IMR-90 (cell line): ENCODE data around the gene HELZ. TPM values are rescaled to one million over a fixed set of nuclear protein-coding genes. Genes with fewer than 3 reads are reported as not detected.

Source experiments
- ATAC-seq: fragments of 200-7000 bp; cut with Tn5 transposase; 2 replicates; pipeline ENCODE4 v1.9.1; 2020; ENCODE audit warnings: low read depth, mild to moderate bottlenecking, moderate library complexity
- BruUV-seq: library from RNA; stranded (reverse); fragments of 400-500 nt; replicated peaks from 2 replicates; lab custom pipeline; 2021; lab: Mats Ljungman, UMichigan
- CTCF ChIA-PET: fragments of 300-600 bp; formaldehyde crosslinking; extraction: SDS; loops from one replicate; lab custom pipeline; 2021; ENCODE audit warnings: antibody characterized with exemption; lab: Yijun Ruan, JAX
- POLR2A ChIA-PET: fragments of 300-600 bp; sonication (Branson Sonifier 250); formaldehyde crosslinking; loops from one replicate; lab custom pipeline; 2022; ENCODE audit warnings: antibody characterized with exemption; ENCODE audit not compliant: unreplicated experiment; lab: Charles Lee
- DNase-seq: peaks from one replicate; pipeline ENCODE4 v3.0.0; 2013
- H2AFZ ChIP-seq: replicated peaks from 2 replicates; pipeline ENCODE3; 2013; ENCODE audit warnings: low read length, mild to moderate bottlenecking; ENCODE audit not compliant: poor library complexity
- H2AK5ac ChIP-seq: 2 replicates; pipeline ENCODE4 v1.6.1; 2013; ENCODE audit warnings: low read depth, low read length, inconsistent platforms
- H2AK9ac ChIP-seq: replicated peaks from 2 replicates; pipeline ENCODE3; 2013; ENCODE audit warnings: mild to moderate bottlenecking, low read depth, low read length, moderate library complexity; ENCODE audit not compliant: poor library complexity
- H2BK120ac ChIP-seq: 2 replicates; pipeline ENCODE4 v1.6.1; 2013; ENCODE audit warnings: low read depth, low read length, inconsistent platforms
- H2BK15ac ChIP-seq: 3 replicates; pipeline ENCODE4 v1.6.1; 2013; ENCODE audit warnings: low read depth, low read length, inconsistent platforms
- H2BK20ac ChIP-seq: 2 replicates; pipeline ENCODE4 v1.6.1; 2013; ENCODE audit warnings: low read depth, mild to moderate bottlenecking, inconsistent platforms, low read length, moderate library complexity
- H2BK5ac ChIP-seq: 2 replicates; pipeline ENCODE4 v1.6.1; 2013; ENCODE audit warnings: mild to moderate bottlenecking, low read depth, low read length, inconsistent platforms; ENCODE audit not compliant: poor library complexity, severe bottlenecking
- H3K14ac ChIP-seq: replicated peaks from 2 replicates; pipeline ENCODE4 v1.6.1; 2013; ENCODE audit warnings: low read depth, low read length, inconsistent platforms
- H3K18ac ChIP-seq: 2 replicates; pipeline ENCODE4 v1.6.1; 2013; ENCODE audit warnings: low read depth, low read length, control low read depth
- H3K23ac ChIP-seq: 2 replicates; pipeline ENCODE4 v1.6.1; 2013; ENCODE audit warnings: low read depth, low read length, inconsistent platforms
- H3K27ac ChIP-seq: 2 replicates; pipeline ENCODE4 v1.5.1; 2013; ENCODE audit warnings: mild to moderate bottlenecking, control low read depth, low read length; ENCODE audit not compliant: insufficient read depth
- H3K27me3 ChIP-seq: 2 replicates; pipeline ENCODE4 v1.6.1; 2013; ENCODE audit warnings: low read length; ENCODE audit not compliant: control insufficient read depth, insufficient read depth
- H3K36me3 ChIP-seq: 2 replicates; pipeline ENCODE4 v1.6.1; 2013; ENCODE audit warnings: low read length, mixed read lengths; ENCODE audit not compliant: control insufficient read depth, insufficient read depth
- H3K4ac ChIP-seq: 2 replicates; pipeline ENCODE4 v1.6.1; 2013; ENCODE audit warnings: low read depth, low read length, inconsistent platforms
- H3K4me1 ChIP-seq: 2 replicates; pipeline ENCODE4 v1.6.1; 2013; ENCODE audit warnings: low read length, mixed read lengths; ENCODE audit not compliant: control insufficient read depth, insufficient read depth
- H3K4me2 ChIP-seq: 2 replicates; pipeline ENCODE4 v1.6.1; 2013; ENCODE audit warnings: low read depth, mild to moderate bottlenecking, control low read depth, low read length, moderate library complexity
- H3K4me3 ChIP-seq: 2 replicates; pipeline ENCODE4 v1.5.1; 2013; ENCODE audit warnings: low read depth, mild to moderate bottlenecking, control low read depth, low read length, moderate library complexity; ENCODE audit not compliant: insufficient read depth
- H3K56ac ChIP-seq: 2 replicates; pipeline ENCODE4 v1.6.1; 2013; ENCODE audit warnings: low read length, inconsistent platforms; ENCODE audit not compliant: insufficient read depth; ENCODE audit errors: extremely low read depth
- H3K79me1 ChIP-seq, 2 experiments: 2 replicates each; pipeline ENCODE4 v1.6.1; 2013; ENCODE audit warnings: low read length in 2 of 2, inconsistent platforms in 1 of 2, low read depth in 1 of 2
- H3K9ac ChIP-seq: 2 replicates; pipeline ENCODE4 v1.6.1; 2013; ENCODE audit warnings: low read depth, low read length, control low read depth
- H3K9me1 ChIP-seq: 2 replicates; pipeline ENCODE4 v1.6.1; 2013; ENCODE audit warnings: low read length, inconsistent platforms; ENCODE audit not compliant: insufficient read depth
- H3K9me3 ChIP-seq: 2 replicates; pipeline ENCODE4 v1.6.1; 2013; ENCODE audit warnings: low read length; ENCODE audit not compliant: control insufficient read depth, insufficient read depth
- H4K20me1 ChIP-seq: 2 replicates; pipeline ENCODE4 v1.6.1; 2013; ENCODE audit warnings: low read length, inconsistent platforms; ENCODE audit not compliant: insufficient read depth
- H4K5ac ChIP-seq: 2 replicates; pipeline ENCODE4 v1.6.1; 2013; ENCODE audit warnings: mild to moderate bottlenecking, low read depth, low read length, control low read depth
- H4K8ac ChIP-seq, 2 experiments: 2 replicates each; pipeline ENCODE4 v1.6.1; 2013; ENCODE audit warnings: low read depth in 2 of 2, low read length in 2 of 2, control low read depth in 1 of 2, inconsistent platforms in 1 of 2
- H4K91ac ChIP-seq: 2 replicates; pipeline ENCODE4 v1.6.1; 2013; ENCODE audit warnings: low read depth, low read length, inconsistent platforms; ENCODE audit not compliant: insufficient read depth
- BHLHE40 ChIP-seq: fragments of 150-350 bp; IDR thresholded peaks from 2 replicates; pipeline ENCODE4 v1.6.1; 2016; ENCODE audit warnings: mild to moderate bottlenecking, low read depth, low read length
- CEBPB ChIP-seq: IDR thresholded peaks from 2 replicates; pipeline ENCODE4 v1.6.1; 2012; ENCODE audit warnings: low read depth, low read length, improper control_type of control experiment
- CHD1 ChIP-seq: IDR thresholded peaks from 2 replicates; pipeline ENCODE4 v1.6.1; 2012; ENCODE audit warnings: low read depth, low read length, improper control_type of control experiment
- CTCF ChIP-seq: conservative IDR thresholded peaks from 2 replicates; pipeline ENCODE4 v1.5.1; 2012; ENCODE audit warnings: mild to moderate bottlenecking, low read depth, low read length, improper control_type of control experiment
- FOS ChIP-seq: fragments of 150-350 bp; IDR thresholded peaks from 2 replicates; pipeline ENCODE4 v1.6.1; 2016; ENCODE audit warnings: low read depth, low read length
- MXI1 ChIP-seq: IDR thresholded peaks from 2 replicates; pipeline ENCODE4 v1.6.1; 2012; ENCODE audit warnings: low read depth, mild to moderate bottlenecking, low read length, moderate library complexity, borderline replicate concordance
- NFE2L2 ChIP-seq: fragments of 150-350 bp; IDR thresholded peaks from 2 replicates; pipeline ENCODE4 v1.6.1; 2016; ENCODE audit warnings: low read depth, mild to moderate bottlenecking, low read length
- POLR2A ChIP-seq: IDR thresholded peaks from 2 replicates; pipeline ENCODE4 v1.6.1; 2012; ENCODE audit warnings: mild to moderate bottlenecking, low read depth, low read length
- SMC3 ChIP-seq: fragments of 150-350 bp; IDR thresholded peaks from 2 replicates; pipeline ENCODE4 v1.6.1; 2016; ENCODE audit warnings: low read depth, mild to moderate bottlenecking, antibody characterized with exemption, low read length, moderate library complexity
- USF2 ChIP-seq: fragments of 150-350 bp; IDR thresholded peaks from 2 replicates; pipeline ENCODE4 v1.6.1; 2017; ENCODE audit warnings: mild to moderate bottlenecking, antibody characterized with exemption, low read length, low read depth
- dilution Hi-C: fragments of 300-500 bp; cut with HindIII; formaldehyde crosslinking; loops from one replicate; pipeline ENCODE4 v1.14.3; 2018; ENCODE audit warnings: low sequenced_read_pairs; ENCODE audit not compliant: unreplicated experiment
- in situ Hi-C: fragments of 300-500 bp; cut with MboI; formaldehyde crosslinking; loops from 3 replicates; pipeline ENCODE4 v1.14.3; 2019; ENCODE audit warnings: low sequenced_read_pairs, inconsistent platforms, mixed read lengths
- intact Hi-C: fragments of 100-400 bp; cut with micrococcal nuclease; formaldehyde crosslinking; loops from 2 replicates; pipeline ENCODE4 v1.10.0; 2022
- polyA plus RNA-seq, 3 experiments: library from polyadenylated mRNA; depleted of rRNA; stranded (reverse); fragments of >200 nt; gene quantifications; 2 replicates each; pipeline ENCODE4 v1.2.3, GENCODE V29; 2012; ENCODE audit warnings: low replicate concordance in 1 of 3
- total RNA-seq: library from RNA; depleted of rRNA; stranded (reverse); fragments of >200 nt; gene quantifications from 2 replicates; pipeline ENCODE4 v1.2.3, GENCODE V29; 2012

The HELZ gene
- total and polyA plus RNA-seq, 2 of the 4 experiments (the other 2 are of a cell fraction): 8.0 to 60.6 TPM

DNA sequence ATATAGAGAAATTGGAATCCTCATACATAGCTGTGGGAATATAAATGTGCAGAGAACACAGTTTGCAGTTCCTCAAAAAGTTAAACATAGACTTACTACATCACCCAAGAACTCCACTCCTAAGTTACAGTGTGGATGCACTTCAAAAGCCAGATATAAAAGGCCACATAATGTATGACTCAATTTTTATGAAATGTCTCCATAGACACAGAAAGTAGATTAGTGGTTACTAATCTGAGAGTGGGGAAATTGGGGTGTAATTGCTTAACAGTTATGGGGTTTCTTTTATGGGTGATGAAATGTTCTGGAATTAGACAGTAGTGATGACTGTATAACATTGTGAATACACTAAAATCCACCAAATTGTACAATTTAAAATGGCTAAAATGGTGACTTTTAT is 139.8 kb downstream of the HELZ start:
- dilution Hi-C loops: no loop called here
- H3K4ac ChIP-seq: no peak overlapping the region
- ATAC-seq (peak; percentile 64), DNase-seq (peak; percentile 76)
- H2BK15ac ChIP-seq: no peak overlapping the region
- peaks cover 5 to 20% of the 10 kb centered on the region in 2 experiments for H3K79me1 ChIP-seq
- H4K20me1 ChIP-seq: peaks cover 5% of the 10 kb centered on the region; the same call in 1 of the 2 replicates
- no peak overlapping the region for H3K23ac ChIP-seq
- POLR2A ChIA-PET: no interaction called here
- H3K56ac ChIP-seq: no peak overlapping the region
- no peak overlapping the region for H2BK5ac ChIP-seq
- intact Hi-C loops: no loop called here
- H3K4me1 ChIP-seq: no peaks in the 10 kb centered on the region
- no peak overlapping the region for H2AK9ac ChIP-seq
- no peak overlapping the region for H3K4me2 ChIP-seq
- H4K91ac ChIP-seq: no peak overlapping the region
- H2AK5ac ChIP-seq: no peak overlapping the region
- peaks cover 22% of the 10 kb centered on the region for H3K36me3 ChIP-seq
- H4K5ac ChIP-seq: no peak overlapping the region
- in situ Hi-C loops: no loop called here
- no peaks in the 10 kb centered on the region for H3K9me3 ChIP-seq
- no peak overlapping the region for H3K27ac ChIP-seq
- H3K9ac ChIP-seq: no peak overlapping the region
- H4K8ac ChIP-seq: no peak overlapping the region
- H3K9me1 ChIP-seq: peaks cover 9% of the 10 kb centered on the region
- H3K18ac ChIP-seq: no peak overlapping the region
- TF ChIP-seq BHLHE40: no peak
- TF ChIP-seq CHD1: no peak
- TF ChIP-seq USF2: no peak
- TF ChIP-seq SMC3: no peak
- TF ChIP-seq MXI1: no peak
- TF ChIP-seq POLR2A: no peak
- peak; percentile 91 for TF ChIP-seq CEBPB
- 0 out of 2 replicates have a peak, but pooled peaks have one; percentile 25 for TF ChIP-seq FOS
- TF ChIP-seq CTCF: no peak
- no peak for TF ChIP-seq NFE2L2
- no peak overlapping the region for H3K14ac ChIP-seq
- no peaks in the 10 kb centered on the region for H3K27me3 ChIP-seq
- CTCF ChIA-PET: no interaction called here
- no TSS peak for BruUV-seq
- H2AFZ ChIP-seq: no peak overlapping the region
- H2BK20ac ChIP-seq: no peak overlapping the region
- H3K4me3 ChIP-seq: no peak overlapping the region
- no peak overlapping the region for H2BK120ac ChIP-seq
